GM12864 (cell line): ENCODE measurements around the gene KAZALD1.

Source experiments
- DNase-seq: peaks from one replicate; pipeline ENCODE4 v3.0.0-alpha.2; 2011; ENCODE audit warnings: low read depth
- H3K4me3 ChIP-seq: 2 replicates; pipeline ENCODE4 v1.5.1; 2011; ENCODE audit warnings: mild to moderate bottlenecking, low read depth, low read length, control low read depth
- CTCF ChIP-seq: IDR thresholded peaks from 2 replicates; pipeline ENCODE4 v1.5.1; 2011; ENCODE audit warnings: low read depth, mild to moderate bottlenecking, moderate library complexity, low read length, control low read depth, inconsistent platforms; ENCODE audit errors: missing control alignments

Gene KAZALD1

GRCh38 chr10:101096378-101096777, 34.6 kb downstream of the KAZALD1 start:
- TF ChIP-seq CTCF, result no peak
- H3K4me3 ChIP-seq, result no peak overlapping the region
- DNase-seq, result no peak

- no peak for TF ChIP-seq CTCF
- no peak overlapping the region for H3K4me3 ChIP-seq
- DNase-seq, result no peak
Measured at GRCh38 chr10:101097881-101098280, 36.1 kb downstream of the KAZALD1 start.

GRCh38 chr10:101099901-101100300, 38.1 kb downstream of the KAZALD1 start:
- no peak for DNase-seq
- TF ChIP-seq CTCF, result no peak
- no peak overlapping the region for H3K4me3 ChIP-seq

DNA sequence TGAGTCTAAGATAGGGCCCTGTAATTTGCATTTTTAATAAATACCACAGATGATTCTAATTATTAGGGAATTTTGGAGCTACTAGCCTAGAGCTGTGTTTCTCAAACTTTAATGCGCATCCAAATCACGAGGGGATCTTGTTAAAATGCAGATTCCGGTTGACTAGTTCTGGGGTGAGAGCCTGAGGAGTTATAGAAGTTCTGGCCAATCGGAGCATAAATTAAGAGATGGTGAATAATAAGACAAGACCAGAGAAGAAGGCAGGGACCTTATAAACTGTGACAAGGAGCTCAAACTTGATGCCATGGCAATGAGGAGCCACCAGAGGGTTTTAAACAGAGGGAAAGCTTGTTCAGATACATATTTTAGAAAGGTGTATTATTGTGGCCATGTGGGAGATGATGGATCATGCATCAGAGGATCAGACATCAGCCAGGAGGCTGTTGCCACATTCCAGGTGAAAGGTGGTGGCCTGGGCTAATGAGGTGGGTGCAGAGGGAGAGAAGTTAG, 39.6 kb downstream of the KAZALD1 start:
- H3K4me3 ChIP-seq, result no peak overlapping the region
- DNase-seq, result no peak
- TF ChIP-seq CTCF, result no peak

GRCh38 chr10:101103430-101103829, 41.6 kb downstream of the KAZALD1 start:
- H3K4me3 ChIP-seq, result no peak overlapping the region
- no peak for TF ChIP-seq CTCF
- no peak for DNase-seq

DNA sequence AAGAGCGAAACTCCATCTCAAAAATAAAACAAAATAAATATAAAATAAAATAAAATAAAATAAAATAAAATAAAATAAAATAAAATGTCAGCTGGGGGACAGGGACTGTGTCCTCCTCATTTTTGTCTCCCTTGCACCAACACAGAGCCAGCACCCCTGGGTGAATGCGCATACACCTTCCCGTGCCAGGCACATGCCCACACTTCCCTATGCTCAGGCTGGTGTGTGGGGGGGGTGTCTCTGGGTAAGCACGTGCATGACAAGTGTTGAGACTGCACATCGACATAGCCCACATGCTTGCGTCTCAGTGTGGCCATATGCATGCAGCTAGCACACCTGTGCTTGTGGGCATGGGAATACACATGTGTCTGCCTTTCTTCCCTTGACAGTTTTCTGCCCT, 44.6 kb downstream of the KAZALD1 start:
- no peak for DNase-seq
- H3K4me3 ChIP-seq, result no peak overlapping the region
- TF ChIP-seq CTCF, result no peak

- no peak for DNase-seq
- H3K4me3 ChIP-seq, result no peak overlapping the region
- no peak for TF ChIP-seq CTCF
Measured at GRCh38 chr10:101107771-101108170, 46.0 kb downstream of the KAZALD1 start.
